ENCODE data around the gene STK32C.

Gene STK32C

GRCh38 chr10:132333386-132333785, 25.6 kb upstream of the STK32C start:
- DNase-seq (ENCODE audit: insufficient read length, low spot score) (no peak), FAIRE-seq (no peak)
- TF ChIP-seq POLR2A (IDR thresholded peaks at IDR 0.05; ENCODE audit: low read depth, low read length), result no peak

DNA sequence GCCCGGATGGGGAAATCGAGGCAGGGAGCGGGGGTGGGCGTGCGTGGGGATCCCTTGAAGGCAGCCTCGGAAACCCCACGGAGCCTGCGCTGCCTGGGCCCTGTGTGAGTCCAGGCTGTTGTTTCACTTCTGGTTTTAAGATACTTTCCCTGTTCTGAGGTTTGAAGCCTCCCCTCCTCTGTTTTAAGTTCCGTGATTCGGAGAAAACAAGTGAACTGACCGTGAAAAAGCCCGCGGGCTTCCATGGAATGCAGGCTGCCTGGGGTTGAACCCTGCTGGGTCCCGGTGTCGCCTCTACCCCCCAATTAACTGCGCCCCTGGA, 24.6 kb upstream of the STK32C start:
- FAIRE-seq (no peak), DNase-seq (ENCODE audit: insufficient read length, low spot score) (no peak)
- TF ChIP-seq POLR2A (IDR thresholded peaks at IDR 0.05; ENCODE audit: low read depth, low read length), result no peak

DNA sequence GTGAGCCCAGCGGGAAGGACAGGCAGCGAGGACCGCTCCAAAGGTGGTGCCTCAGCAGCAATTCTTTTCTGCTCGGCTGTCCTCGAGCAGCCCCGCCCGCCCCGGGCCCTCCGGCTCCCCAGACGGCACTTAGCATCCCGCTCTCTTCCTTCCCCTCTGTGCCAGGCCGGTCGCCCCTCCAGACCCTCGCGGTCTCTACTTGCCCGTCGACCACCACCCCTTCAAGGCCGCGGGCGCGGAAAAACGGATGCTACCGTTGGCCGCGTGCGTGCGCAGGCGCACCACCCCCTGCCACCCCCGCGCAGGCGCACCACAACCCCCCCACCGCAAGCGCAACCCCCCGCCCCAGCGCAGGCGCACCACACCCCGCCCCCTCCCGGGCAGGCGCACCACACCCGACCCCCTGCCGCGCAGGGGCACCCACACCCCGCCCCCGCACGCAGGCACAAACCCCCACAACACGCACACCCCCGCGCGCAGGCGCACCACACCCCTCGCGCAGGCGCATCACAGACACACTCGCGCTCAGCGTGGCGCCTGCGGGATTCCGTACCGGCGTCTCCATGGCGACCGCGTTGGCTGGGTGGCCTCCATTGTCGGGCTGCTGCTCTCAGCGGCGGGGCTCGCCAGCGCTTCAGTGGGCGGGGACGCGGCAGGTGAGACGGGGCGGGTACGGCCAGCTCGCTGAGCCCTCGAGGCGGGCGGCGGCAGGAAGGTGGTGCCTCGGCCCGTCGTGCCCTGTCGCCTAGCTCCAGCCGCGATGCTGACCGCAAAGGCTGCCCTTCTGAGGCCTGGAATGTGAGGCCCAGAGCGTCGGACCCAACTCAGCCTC, 24.1 kb upstream of the STK32C start, which contains the start of gene LRRC27:
LRRC27 (plus strand) TSS at position 593 of the 832 bp plus-strand sequence. CDS start 1,332 bp downstream, outside the sequence.
- no peak for FAIRE-seq
- peak; percentile 72 for TF ChIP-seq POLR2A (IDR thresholded peaks at IDR 0.05; ENCODE audit: low read depth, low read length)

GRCh38 chr10:132330486-132330833, 22.7 kb upstream of the STK32C start:
- FAIRE-seq, result no peak
- DNase-seq (ENCODE audit: insufficient read length, low spot score), result no peak
- TF ChIP-seq POLR2A (IDR thresholded peaks at IDR 0.05; ENCODE audit: low read depth, low read length), result no peak

More for the DNA sequence above, 24.1 kb upstream of the STK32C start, which contains the start of gene LRRC27:
- peak; percentile 93 for DNase-seq (ENCODE audit: insufficient read length, low spot score)

DNA sequence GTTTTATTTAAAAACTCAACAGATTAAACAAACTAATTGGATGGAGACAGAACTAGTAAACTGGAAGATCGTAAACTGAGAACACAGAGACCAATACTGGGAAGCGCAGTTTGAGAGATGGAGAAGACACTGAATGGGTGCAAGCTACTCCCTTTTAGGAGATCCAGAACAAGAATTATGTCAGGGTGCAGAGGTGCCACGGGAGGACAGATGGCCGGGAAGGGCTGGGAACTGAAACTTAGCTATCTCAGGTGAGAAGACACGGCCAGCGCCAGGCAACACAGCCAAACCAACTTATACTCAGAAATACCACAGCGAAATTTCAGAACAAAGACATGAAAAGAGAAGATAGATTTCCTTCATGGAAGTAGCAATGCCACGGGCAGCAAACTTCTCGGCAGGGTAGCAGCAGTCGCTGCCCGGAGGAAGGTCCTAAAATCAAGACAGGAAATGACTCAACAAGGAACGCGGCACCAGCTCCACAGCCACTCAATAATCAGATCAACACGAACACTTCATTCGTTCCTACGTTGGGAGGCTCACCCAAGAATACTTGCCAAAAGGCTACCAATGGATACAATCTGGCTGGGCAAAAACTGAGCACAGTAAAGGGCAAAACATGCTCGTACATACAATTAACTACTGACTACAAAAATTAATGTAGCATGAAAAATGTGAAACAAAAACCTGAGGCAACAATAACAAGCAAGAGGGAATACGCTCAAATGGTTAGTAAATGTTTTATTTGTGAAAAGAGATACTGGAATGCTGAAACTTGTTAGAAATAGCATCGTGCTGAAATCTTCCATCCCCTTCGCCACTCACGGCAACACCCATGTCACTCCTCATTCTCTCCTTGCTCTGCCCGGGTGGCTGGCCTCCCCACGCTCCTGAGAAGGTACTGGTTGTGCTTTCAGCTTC, 22.1 kb upstream of the STK32C start:
- TF ChIP-seq POLR2A (IDR thresholded peaks at IDR 0.05; ENCODE audit: low read depth, low read length), result no peak
- peak; percentile 81 for FAIRE-seq
- peak; percentile 61 for DNase-seq (ENCODE audit: insufficient read length, low spot score)

DNA sequence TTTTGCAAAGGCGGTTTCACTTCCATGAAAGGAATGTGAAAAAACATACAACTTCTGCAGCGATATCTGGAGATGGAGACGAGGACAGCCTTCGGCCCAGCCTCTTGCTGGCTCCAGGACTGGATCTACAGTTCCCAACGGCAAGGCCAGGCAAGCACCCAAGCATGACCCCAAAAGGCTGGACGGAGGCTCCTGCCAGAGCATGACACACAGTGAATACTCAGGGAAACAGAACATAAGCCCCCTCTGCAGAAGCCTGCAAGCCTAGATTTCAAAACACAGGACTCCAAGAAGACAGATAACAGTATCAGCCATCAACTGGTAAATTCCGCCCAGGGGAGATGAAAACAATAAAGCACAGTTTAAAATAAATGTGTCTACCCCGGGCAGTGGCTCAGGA, 21.0 kb upstream of the STK32C start:
- DNase-seq (ENCODE audit: insufficient read length, low spot score) (no peak), FAIRE-seq (no peak)
- TF ChIP-seq POLR2A (IDR thresholded peaks at IDR 0.05; ENCODE audit: low read depth, low read length), result no peak

DNA sequence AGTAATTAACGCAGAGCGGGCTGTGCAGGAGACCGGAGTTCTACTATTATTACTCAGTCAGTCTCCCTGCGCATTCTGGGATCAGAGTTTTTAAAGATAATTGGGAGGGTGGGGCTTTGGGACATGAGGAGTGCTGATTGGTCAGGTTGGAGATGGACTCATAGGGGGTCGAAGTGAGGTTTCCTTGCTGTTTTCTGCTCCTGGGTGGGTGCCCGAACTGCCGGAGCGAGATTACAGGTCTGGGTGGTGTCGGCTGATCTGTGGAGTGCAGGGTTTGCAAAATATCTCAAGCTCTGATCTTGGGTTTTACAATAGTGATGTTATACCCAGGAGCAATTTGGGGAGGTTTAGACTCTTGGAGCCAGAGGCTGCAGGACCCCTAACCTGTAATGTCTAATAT, 20.4 kb upstream of the STK32C start:
- no peak for FAIRE-seq
- no peak for TF ChIP-seq POLR2A (IDR thresholded peaks at IDR 0.05; ENCODE audit: low read depth, low read length)
- no peak for DNase-seq (ENCODE audit: insufficient read length, low spot score)

DNA sequence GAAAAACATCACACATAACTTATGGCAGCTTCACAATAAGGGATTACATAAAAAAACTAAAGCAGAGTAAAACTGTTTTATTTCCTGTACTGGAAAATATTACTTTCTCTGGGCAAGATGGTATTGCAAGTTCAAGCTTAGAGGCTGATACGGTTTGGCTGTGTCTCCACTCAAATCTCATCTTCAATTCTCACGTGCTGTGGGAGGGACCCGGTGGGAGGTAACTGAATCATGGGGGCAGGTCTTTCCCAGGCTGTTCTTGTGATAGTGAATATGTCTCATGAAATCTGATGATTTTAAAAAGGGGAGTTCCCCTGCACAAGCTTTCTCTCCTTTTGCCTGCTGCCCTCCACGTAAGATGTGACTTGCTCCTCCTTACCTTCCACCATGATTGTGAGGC, 19.2 kb upstream of the STK32C start:
- TF ChIP-seq POLR2A (IDR thresholded peaks at IDR 0.05; ENCODE audit: low read depth, low read length), result no peak
- DNase-seq (ENCODE audit: insufficient read length, low spot score) (no peak), FAIRE-seq (no peak)

- no peak for TF ChIP-seq POLR2A (IDR thresholded peaks at IDR 0.05; ENCODE audit: low read depth, low read length)
- DNase-seq (ENCODE audit: insufficient read length, low spot score) (no peak), FAIRE-seq (no peak)
These were observed 18.7 kb upstream of the STK32C start for GRCh38 chr10:132326344-132326889.

- DNase-seq (ENCODE audit: insufficient read length, low spot score) (no peak), FAIRE-seq (no peak)
- no peak for TF ChIP-seq POLR2A (IDR thresholded peaks at IDR 0.05; ENCODE audit: low read depth, low read length)
These were observed 16.4 kb upstream of the STK32C start for GRCh38 chr10:132324186-132324585.

GRCh38 chr10:132322586-132323048, 14.9 kb upstream of the STK32C start:
- no peak for FAIRE-seq
- DNase-seq (ENCODE audit: insufficient read length, low spot score), result no peak
- no peak for TF ChIP-seq POLR2A (IDR thresholded peaks at IDR 0.05; ENCODE audit: low read depth, low read length)

GRCh38 chr10:132321726-132322125, 14.0 kb upstream of the STK32C start:
- FAIRE-seq, result no peak
- DNase-seq (ENCODE audit: insufficient read length, low spot score), result no peak
- TF ChIP-seq POLR2A (IDR thresholded peaks at IDR 0.05; ENCODE audit: low read depth, low read length), result no peak

- no peak for FAIRE-seq
- no peak for TF ChIP-seq POLR2A (IDR thresholded peaks at IDR 0.05; ENCODE audit: low read depth, low read length)
These were observed 13.1 kb upstream of the STK32C start for GRCh38 chr10:132320654-132321469.

More at GRCh38 chr10:132320654-132321469, 13.1 kb upstream of the STK32C start:
- no peak for DNase-seq (ENCODE audit: insufficient read length, low spot score)
